IPS DF 6.9 (cell line): ENCODE data around the gene AHSP.

Experiments used
- DNase-seq: peaks from one replicate; pipeline ENCODE4 v3.0.0-alpha.2; 2013; ENCODE audit warnings: low read depth, low spot score
- H3K27ac ChIP-seq: one replicate; pipeline ENCODE4 v1.5.1; 2013; ENCODE audit warnings: low read length, control low read depth
- H3K27me3 ChIP-seq: 2 replicates; pipeline ENCODE4 v1.6.1; 2013; ENCODE audit warnings: mild to moderate bottlenecking, low read length; ENCODE audit not compliant: control insufficient read depth, insufficient read depth
- H3K36me3 ChIP-seq: 2 replicates; pipeline ENCODE4 v1.6.1; 2013; ENCODE audit warnings: low read length; ENCODE audit not compliant: control insufficient read depth, insufficient read depth
- H3K4me1 ChIP-seq: 2 replicates; pipeline ENCODE4 v1.6.1; 2013; ENCODE audit warnings: low read length; ENCODE audit not compliant: control insufficient read depth, insufficient read depth
- H3K4me3 ChIP-seq: 2 replicates; pipeline ENCODE4 v1.5.1; 2013; ENCODE audit warnings: mild to moderate bottlenecking, low read length
- H3K9me3 ChIP-seq: 2 replicates; pipeline ENCODE4 v1.6.1; 2013; ENCODE audit warnings: low read length, inconsistent platforms; ENCODE audit not compliant: control insufficient read depth, insufficient read depth
- WGBS: extraction: QIAGEN DNeasy Blood & Tissue Kit; methylation state at CpG from one replicate; pipeline ENCODE4 v1.1.7; 2013; ENCODE audit warnings: mixed read lengths, missing lambda C conversion rate; ENCODE audit not compliant: insufficient read length, insufficient coverage; 5-methylcytosine and 5-hydroxymethylcytosine counted together

Gene AHSP

DNA sequence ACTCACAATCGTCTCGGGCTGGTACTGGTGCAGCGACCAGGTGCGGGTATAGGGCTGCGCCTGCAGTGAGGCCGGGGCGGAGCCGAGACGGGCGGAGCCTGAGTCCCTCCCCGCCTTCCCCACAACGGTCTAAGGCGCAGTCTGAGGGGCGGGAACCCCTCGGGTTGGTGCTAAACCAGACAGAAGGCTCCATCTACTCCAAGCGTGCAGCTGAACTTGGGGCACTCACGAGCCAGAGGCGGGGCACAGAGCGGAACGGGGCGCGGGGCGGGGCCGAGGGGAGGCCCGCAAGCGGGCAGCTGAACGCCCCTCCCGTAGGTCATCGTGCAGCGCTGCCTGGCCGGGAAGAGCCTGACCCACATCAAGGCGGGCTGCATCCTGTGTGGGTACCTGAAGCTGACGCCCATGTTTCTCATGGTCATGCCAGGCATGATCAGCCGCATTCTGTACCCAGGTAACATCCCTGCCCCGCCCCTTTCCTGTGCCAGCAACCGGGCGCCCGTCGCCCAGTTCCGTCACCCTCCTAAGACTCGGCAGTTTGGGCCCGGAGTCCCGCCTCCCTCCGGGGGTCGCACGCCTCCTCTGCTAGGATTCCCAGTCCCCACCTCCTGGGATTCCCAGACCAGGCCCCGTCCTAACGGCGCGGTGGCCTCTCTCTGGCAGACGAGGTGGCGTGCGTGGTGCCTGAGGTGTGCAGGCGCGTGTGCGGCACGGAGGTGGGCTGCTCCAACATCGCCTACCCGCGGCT is 39.8 kb upstream of the AHSP start:
- no peak overlapping the region for H3K27ac ChIP-seq
- DNase-seq, result no peak
- H3K4me1 ChIP-seq, result peaks cover 3% of the 10 kb centered on the region; the same call in 1 of the 2 replicates
- no peaks in the 10 kb centered on the region for H3K36me3 ChIP-seq
- peaks cover 8% of the 10 kb centered on the region; the same call in 1 of the 2 replicates for H3K27me3 ChIP-seq
- no CpG with 5 or more reads among the region's 60 CpGs for WGBS
- peak overlapping the region; percentile 47; the same call in 1 of the 2 replicates for H3K4me3 ChIP-seq
- no peaks in the 10 kb centered on the region for H3K9me3 ChIP-seq

DNA sequence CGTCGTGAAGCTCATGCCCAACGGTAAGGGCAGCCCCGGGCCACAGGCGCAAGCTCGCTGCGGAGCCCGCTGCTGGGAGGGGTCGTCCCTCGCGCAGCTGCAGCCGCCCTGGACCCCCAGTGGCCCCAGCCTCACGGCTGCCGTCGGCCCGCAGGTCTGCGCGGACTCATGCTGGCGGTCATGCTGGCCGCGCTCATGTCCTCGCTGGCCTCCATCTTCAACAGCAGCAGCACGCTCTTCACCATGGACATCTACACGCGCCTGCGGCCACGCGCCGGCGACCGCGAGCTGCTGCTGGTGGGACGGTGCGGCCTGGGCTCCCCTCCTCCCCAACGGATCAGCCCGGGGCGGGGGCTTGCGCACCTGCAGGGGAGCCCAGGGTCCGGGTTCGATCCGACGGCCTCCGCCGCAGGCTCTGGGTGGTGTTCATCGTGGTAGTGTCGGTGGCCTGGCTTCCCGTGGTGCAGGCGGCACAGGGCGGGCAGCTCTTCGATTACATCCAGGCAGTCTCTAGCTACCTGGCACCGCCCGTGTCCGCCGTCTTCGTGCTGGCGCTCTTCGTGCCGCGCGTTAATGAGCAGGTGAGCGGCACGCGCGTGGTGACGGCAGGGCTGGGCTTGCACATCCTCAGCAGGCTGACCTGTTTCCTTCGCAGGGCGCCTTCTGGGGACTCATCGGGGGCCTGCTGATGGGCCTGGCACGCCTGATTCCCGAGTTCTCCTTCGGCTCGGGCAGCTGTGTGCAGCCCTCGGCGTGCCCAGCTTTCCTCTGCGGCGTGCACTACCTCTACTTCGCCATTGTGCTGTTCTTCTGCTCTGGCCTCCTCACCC is 39.0 kb upstream of the AHSP start:
- WGBS, result no CpG with 5 or more reads among the region's 77 CpGs
- peaks cover 8% of the 10 kb centered on the region; the same call in 1 of the 2 replicates for H3K27me3 ChIP-seq
- no peak overlapping the region for H3K27ac ChIP-seq
- peak overlapping the region; percentile 47; the same call in 1 of the 2 replicates for H3K4me3 ChIP-seq
- H3K4me1 ChIP-seq, result peaks cover 3% of the 10 kb centered on the region; the same call in 1 of the 2 replicates
- H3K36me3 ChIP-seq, result no peaks in the 10 kb centered on the region
- H3K9me3 ChIP-seq, result no peaks in the 10 kb centered on the region
- DNase-seq, result no peak

DNA sequence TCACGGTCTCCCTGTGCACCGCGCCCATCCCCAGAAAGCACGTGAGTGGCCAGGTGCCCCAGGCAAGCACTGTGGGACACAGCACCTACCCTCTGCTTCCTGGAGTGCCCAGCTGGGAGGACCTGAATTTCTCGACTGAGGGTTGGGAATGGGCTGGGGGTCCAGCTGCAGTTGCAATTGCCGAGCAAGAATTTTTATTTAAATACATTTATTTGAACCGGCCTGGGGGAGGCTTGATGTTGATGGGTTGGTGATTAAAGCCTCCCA is 38.5 kb upstream of the AHSP start:
- peaks cover 8% of the 10 kb centered on the region; the same call in 1 of the 2 replicates for H3K27me3 ChIP-seq
- no peaks in the 10 kb centered on the region for H3K9me3 ChIP-seq
- H3K4me1 ChIP-seq, result peaks cover 3% of the 10 kb centered on the region; the same call in 1 of the 2 replicates
- no CpG with 5 or more reads among the region's 7 CpGs for WGBS
- H3K36me3 ChIP-seq, result no peaks in the 10 kb centered on the region
- no peak overlapping the region for H3K4me3 ChIP-seq
- no peak for DNase-seq
- no peak overlapping the region for H3K27ac ChIP-seq

DNA sequence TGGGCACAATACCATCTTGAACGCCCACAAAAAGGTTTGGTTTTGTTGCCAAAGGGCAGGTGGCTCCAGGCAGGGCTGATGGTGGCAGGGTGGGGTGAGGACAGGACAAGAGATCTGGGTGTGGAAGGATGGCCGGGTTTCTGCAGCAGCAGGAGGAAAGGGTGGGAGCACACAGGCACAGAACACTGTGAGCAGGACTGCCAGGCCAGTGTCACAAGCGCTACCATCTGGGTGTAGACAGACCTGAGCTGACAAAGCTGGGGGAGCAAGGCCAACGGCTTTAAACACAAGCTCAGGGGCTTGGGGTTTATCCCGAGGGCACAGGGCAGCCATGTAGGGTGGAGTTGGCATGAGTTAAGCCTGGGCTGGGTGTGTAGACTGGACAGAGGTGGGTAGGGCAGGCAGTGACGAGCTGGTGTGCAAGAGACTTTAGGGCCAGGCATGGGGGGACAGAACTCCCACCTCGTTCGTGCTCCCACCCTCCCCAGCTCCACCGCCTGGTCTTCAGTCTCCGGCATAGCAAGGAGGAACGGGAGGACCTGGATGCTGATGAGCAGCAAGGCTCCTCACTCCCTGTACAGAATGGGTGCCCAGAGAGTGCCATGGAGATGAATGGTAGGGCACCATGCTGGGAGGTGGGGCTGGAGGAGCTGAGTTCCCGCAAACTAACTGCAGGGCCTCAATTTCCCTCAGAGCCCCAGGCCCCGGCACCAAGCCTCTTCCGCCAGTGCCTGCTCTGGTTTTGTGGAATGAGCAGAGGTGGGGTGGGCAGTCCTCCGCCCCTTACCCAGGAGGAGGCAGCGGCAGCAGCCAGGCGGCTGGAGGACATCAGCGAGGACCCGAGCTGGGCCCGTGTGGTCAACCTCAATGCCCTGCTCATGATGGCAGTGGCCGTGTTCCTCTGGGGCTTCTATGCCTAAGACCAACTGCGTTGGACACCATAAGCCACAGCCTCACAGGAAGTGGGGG is 37.8 kb upstream of the AHSP start:
- H3K4me1 ChIP-seq, result no peaks in the 10 kb centered on the region

DNA sequence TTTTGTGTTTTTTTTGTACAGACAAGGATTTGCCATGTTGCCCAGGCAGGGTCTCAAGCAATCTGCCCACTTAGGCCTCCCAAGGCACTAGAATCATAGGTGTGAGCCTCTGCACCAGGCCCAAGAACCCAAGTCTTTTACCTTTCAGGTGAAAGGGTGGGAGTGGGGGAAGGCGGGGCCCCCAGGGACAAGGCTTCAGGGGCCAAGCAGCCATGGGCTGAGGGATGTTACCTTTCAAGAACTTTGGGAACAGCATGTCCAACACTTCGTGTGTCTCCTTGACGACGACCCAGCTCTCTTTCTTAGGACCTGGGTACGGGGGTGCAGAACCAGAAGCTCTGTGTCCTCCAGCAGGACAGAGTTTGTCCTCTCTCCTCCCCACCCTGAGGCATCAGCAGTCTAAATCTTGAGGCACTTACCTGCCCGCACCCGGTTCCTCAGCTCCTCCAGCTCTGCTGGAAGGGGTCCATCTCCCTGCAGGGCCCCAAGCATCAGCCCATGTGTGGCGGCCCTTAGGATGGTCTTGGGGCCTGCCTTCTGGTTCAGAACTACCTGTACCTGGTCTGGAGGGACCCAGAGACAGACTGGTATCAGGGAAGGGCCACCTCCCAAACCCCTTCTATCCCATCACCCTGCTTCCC is 35.8 kb upstream of the AHSP start:
- no CpG with 5 or more reads among the region's 8 CpGs for WGBS
- Histone ChIP-seq H3K36me3 (0 out of 2 replicates have a peak, but pooled peaks cover 6% of the 10 kb centered on the region), H3K4me3 (no peak overlapping the region)

More for the DNA sequence above, 37.8 kb upstream of the AHSP start:
- DNase-seq, result no peak
- no peak overlapping the region for H3K4me3 ChIP-seq
- H3K9me3 ChIP-seq, result no peaks in the 10 kb centered on the region
- H3K27me3 ChIP-seq, result peaks cover 8% of the 10 kb centered on the region; the same call in 1 of the 2 replicates
- WGBS, result no CpG with 5 or more reads among the region's 22 CpGs
- no peaks in the 10 kb centered on the region for H3K36me3 ChIP-seq
- H3K27ac ChIP-seq, result no peak overlapping the region

DNA sequence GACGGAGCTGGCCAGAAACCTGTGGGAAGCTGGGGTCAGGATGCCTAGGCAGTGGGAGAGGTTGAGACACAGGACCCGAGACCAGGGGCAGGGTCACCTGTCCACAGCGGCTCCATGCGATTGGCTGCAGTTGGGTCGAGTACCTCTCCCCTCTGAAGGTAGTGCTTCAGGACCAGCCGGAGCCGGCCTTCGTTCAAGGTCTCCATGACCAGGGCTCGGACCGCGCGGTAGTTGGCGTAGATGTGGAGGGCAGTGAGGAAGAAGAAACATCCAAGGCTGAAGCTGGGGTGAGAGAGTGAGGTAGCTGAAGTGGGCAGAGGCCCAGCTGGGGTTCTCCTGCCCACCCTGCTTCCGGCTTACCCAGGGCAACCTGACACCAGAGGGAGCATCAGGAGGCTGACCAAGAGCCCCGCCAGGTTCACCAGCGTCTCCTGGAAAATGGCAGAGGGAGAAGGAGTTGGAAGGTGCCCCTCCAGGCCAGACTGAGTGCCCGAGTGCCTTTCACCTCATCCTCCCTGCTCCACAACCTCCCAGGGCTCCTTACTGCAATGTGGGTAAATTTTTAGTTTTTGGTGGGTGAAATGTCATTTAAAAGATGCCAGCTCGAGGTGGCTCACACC is 34.1 kb upstream of the AHSP start:
- H3K4me1 ChIP-seq, result no peaks in the 10 kb centered on the region
- peaks cover 2% of the 10 kb centered on the region; the same call in 1 of the 2 replicates for H3K27me3 ChIP-seq
- H3K4me3 ChIP-seq, result no peak overlapping the region
- DNase-seq, result no peak
- H3K27ac ChIP-seq, result no peak overlapping the region
- 0 out of 2 replicates have a peak, but pooled peaks cover 6% of the 10 kb centered on the region for H3K36me3 ChIP-seq
- no CpG with 5 or more reads among the region's 18 CpGs for WGBS
- no peaks in the 10 kb centered on the region for H3K9me3 ChIP-seq

More for the DNA sequence above, 35.8 kb upstream of the AHSP start:
- Histone ChIP-seq H3K27me3 (peaks cover 2% of the 10 kb centered on the region; the same call in 1 of the 2 replicates), H3K9me3 (no peaks in the 10 kb centered on the region), H3K27ac (no peak overlapping the region), H3K4me1 (no peaks in the 10 kb centered on the region)
- DNase-seq, result no peak

DNA sequence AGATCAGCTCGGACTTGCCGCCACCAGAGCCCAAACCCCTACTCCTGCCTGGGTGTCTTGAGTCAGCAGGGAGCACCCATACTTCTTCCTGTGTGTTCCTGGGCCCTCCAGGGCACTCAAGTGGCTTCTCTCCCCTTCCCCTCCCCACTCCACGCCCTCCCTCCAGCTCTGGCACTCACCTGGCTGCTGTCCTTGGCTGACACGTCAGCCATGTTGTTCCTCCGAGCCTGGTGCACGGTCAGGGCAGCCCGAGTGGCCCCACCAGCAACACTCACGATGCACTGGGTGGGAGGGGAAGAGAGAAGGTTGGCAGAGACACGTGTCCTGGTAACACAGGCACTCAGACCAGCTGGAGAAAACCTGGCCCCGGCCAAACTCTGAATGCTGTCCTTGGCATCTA is 31.0 kb upstream of the AHSP start:
- no peaks in the 10 kb centered on the region for H3K27me3 ChIP-seq
- DNase-seq, result no peak
- no peak overlapping the region for H3K27ac ChIP-seq
- H3K4me1 ChIP-seq, result no peaks in the 10 kb centered on the region
- H3K36me3 ChIP-seq, result 0 out of 2 replicates have a peak, but pooled peaks cover 6% of the 10 kb centered on the region
- H3K9me3 ChIP-seq, result no peaks in the 10 kb centered on the region
- H3K4me3 ChIP-seq, result no peak overlapping the region; the same call in 1 of the 2 replicates
- WGBS, result no CpG with 5 or more reads among the region's 10 CpGs

DNA sequence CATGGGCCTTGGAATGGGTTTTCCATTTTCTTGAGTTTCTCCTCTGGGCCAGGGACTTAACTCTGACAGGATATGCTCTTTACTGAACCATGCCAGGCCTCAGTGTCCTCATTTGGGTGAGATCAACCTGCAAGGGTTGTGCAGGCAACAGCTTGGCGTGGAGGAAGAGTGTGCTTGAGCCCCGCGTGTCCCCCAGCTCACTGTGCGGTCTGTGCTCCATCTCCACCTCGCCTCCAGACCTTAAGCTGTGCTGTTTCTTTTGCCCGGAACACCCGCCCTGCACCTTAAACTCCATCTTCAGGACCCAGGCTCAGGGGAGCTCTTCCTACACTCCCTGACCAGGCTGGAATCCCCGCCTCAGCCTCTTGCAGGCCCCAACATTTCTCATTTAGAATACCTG is 29.2 kb upstream of the AHSP start:
- H3K36me3 ChIP-seq, result 0 out of 2 replicates have a peak, but pooled peaks cover 6% of the 10 kb centered on the region
- WGBS, result no CpG with 5 or more reads among the region's 8 CpGs
- DNase-seq, result no peak

DNA sequence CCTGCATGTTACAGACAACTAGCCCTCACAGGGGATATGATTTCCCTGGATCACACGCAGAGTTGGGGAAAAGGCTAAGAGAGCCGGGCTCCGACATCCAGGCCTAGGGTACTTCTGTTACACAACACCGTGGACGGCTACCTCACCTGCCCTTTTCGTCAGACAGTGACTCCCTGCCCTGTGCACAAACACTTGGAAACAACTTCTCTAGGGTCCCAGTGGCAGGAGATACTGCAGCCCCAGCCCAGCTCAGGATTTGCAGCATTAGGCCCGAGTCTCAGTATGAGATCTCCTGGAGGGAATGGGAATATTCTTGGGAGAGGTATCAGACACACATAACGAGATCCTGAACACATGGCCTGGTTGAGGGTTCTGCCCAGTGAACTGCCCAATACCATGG is 27.8 kb upstream of the AHSP start:
- Histone ChIP-seq H3K36me3 (0 out of 2 replicates have a peak, but pooled peaks cover 6% of the 10 kb centered on the region), H3K4me1 (peaks cover 4% of the 10 kb centered on the region), H3K27me3 (no peaks in the 10 kb centered on the region), H3K27ac (no peak overlapping the region), H3K4me3 (no peak overlapping the region), H3K9me3 (no peaks in the 10 kb centered on the region)
- no CpG with 5 or more reads among the region's 8 CpGs for WGBS
- DNase-seq, result no peak

More for the DNA sequence above, 29.2 kb upstream of the AHSP start:
- H3K4me1 ChIP-seq, result peaks cover 4% of the 10 kb centered on the region
- no peak overlapping the region for H3K4me3 ChIP-seq
- H3K9me3 ChIP-seq, result no peaks in the 10 kb centered on the region
- H3K27me3 ChIP-seq, result no peaks in the 10 kb centered on the region
- no peak overlapping the region for H3K27ac ChIP-seq
